KOPT-K1 (cell line): ENCODE measurements around the gene PHTF1.

Experiments
- H3K27ac ChIP-seq: fragments of 200-600 bp; sonication (generic); 2 replicates; pipeline ENCODE4 v1.5.1; 2016; ENCODE audit warnings: antibody characterized with exemption, mild to moderate bottlenecking, low read depth, low read length; ENCODE audit not compliant: poor library complexity, severe bottlenecking
- H3K36me3 ChIP-seq: fragments of 200-600 bp; sonication (generic); 2 replicates; pipeline ENCODE4 v1.5.1; 2017; ENCODE audit warnings: antibody characterized with exemption, mild to moderate bottlenecking, low read length, moderate library complexity; ENCODE audit not compliant: insufficient read depth
- H3K9me3 ChIP-seq: fragments of 200-600 bp; sonication (generic); 2 replicates; pipeline ENCODE4 v1.5.1; 2017; ENCODE audit warnings: antibody characterized with exemption, low read length, mild to moderate bottlenecking; ENCODE audit not compliant: insufficient read depth, poor library complexity, severe bottlenecking

Gene PHTF1

GRCh38 chr1:113759333-113760101 lies at the start of gene PHTF1:
TSS of gene PHTF1 (minus strand) at chr1:113759486. CDS start at chr1:113758703, 783 bp downstream.
- peak within 1 kb of the TSS; percentile 54 for H3K27ac ChIP-seq
- peaks cover 26% of the 10 kb centered on the region for H3K36me3 ChIP-seq
- no peaks in the 10 kb centered on the region for H3K9me3 ChIP-seq

GRCh38 chr1:113808450-113809195 lies 49.3 kb upstream of the PHTF1 start:
- Histone ChIP-seq H3K9me3 (no peaks in the 10 kb centered on the region), H3K27ac (no peak overlapping the region), H3K36me3 (peaks cover 30% of the 10 kb centered on the region)

GRCh38 chr1:113805639-113806038 lies 46.4 kb upstream of the PHTF1 start:
- no peak overlapping the region for H3K27ac ChIP-seq
- H3K36me3 ChIP-seq, result peaks cover 40% of the 10 kb centered on the region
- H3K9me3 ChIP-seq, result peaks cover 9% of the 10 kb centered on the region

- H3K27ac ChIP-seq, result no peak overlapping the region
- peaks cover 40% of the 10 kb centered on the region for H3K36me3 ChIP-seq
- peaks cover 9% of the 10 kb centered on the region for H3K9me3 ChIP-seq
These were observed 45.9 kb upstream of the PHTF1 start for GRCh38 chr1:113805256-113805531.

GRCh38 chr1:113804421-113805255 lies 45.4 kb upstream of the PHTF1 start:
- Histone ChIP-seq H3K36me3 (peaks cover 40% of the 10 kb centered on the region), H3K27ac (no peak overlapping the region), H3K9me3 (peaks cover 9% of the 10 kb centered on the region)

- Histone ChIP-seq H3K27ac (no peak overlapping the region), H3K36me3 (peaks cover 36% of the 10 kb centered on the region), H3K9me3 (peaks cover 9% of the 10 kb centered on the region)
These were observed 43.2 kb upstream of the PHTF1 start for GRCh38 chr1:113802367-113803007.

GRCh38 chr1:113800487-113800886 lies 41.2 kb upstream of the PHTF1 start:
- peaks cover 9% of the 10 kb centered on the region for H3K9me3 ChIP-seq
- no peak overlapping the region for H3K27ac ChIP-seq
- H3K36me3 ChIP-seq, result peaks cover 41% of the 10 kb centered on the region

GRCh38 chr1:113797472-113797871 lies 38.2 kb upstream of the PHTF1 start:
- H3K36me3 ChIP-seq, result peaks cover 49% of the 10 kb centered on the region
- no peak overlapping the region for H3K27ac ChIP-seq
- no peaks in the 10 kb centered on the region for H3K9me3 ChIP-seq

GRCh38 chr1:113793878-113794834 lies 34.9 kb upstream of the PHTF1 start:
- H3K36me3 ChIP-seq, result peaks cover 67% of the 10 kb centered on the region
- H3K9me3 ChIP-seq, result no peaks in the 10 kb centered on the region
- no peak overlapping the region for H3K27ac ChIP-seq

GRCh38 chr1:113792986-113793385 lies 33.7 kb upstream of the PHTF1 start:
- Histone ChIP-seq H3K9me3 (no peaks in the 10 kb centered on the region), H3K27ac (peak overlapping the region; percentile 38), H3K36me3 (peaks cover 74% of the 10 kb centered on the region)

- Histone ChIP-seq H3K27ac (peak overlapping the region; percentile 38), H3K36me3 (peaks cover 71% of the 10 kb centered on the region), H3K9me3 (no peaks in the 10 kb centered on the region)
These were observed 33.2 kb upstream of the PHTF1 start for GRCh38 chr1:113792471-113792870.

GRCh38 chr1:113788802-113789201 lies 29.5 kb upstream of the PHTF1 start:
- Histone ChIP-seq H3K36me3 (peaks cover 48% of the 10 kb centered on the region), H3K9me3 (no peaks in the 10 kb centered on the region), H3K27ac (no peak overlapping the region)

- Histone ChIP-seq H3K27ac (no peak overlapping the region), H3K36me3 (peaks cover 41% of the 10 kb centered on the region), H3K9me3 (no peaks in the 10 kb centered on the region)
These were observed 28.4 kb upstream of the PHTF1 start for GRCh38 chr1:113787663-113788062.

- no peaks in the 10 kb centered on the region for H3K9me3 ChIP-seq
- H3K27ac ChIP-seq, result no peak overlapping the region
- H3K36me3 ChIP-seq, result peaks cover 41% of the 10 kb centered on the region
These were observed 26.8 kb upstream of the PHTF1 start for GRCh38 chr1:113786069-113786468.
